Hematopoietic multipotent progenitor cell treated with erythropoietin and hydrocortisone succinate and interleukin-3 and kit ligand, for 17 days (in vitro differentiated cells): Measurements from ENCODE around the gene ALDH1L1.

ENCODE experiments used
- DNase-seq: peaks from one replicate; pipeline ENCODE4 v3.0.0-alpha.2; 2015; ENCODE audit warnings: low spot score

ALDH1L1 gene

GRCh38 chr3:126154391-126155279 is 25.8 kb downstream of the ALDH1L1 start:
- no peak for DNase-seq

- no peak for DNase-seq
Measured at GRCh38 chr3:126153695-126154360, 26.6 kb downstream of the ALDH1L1 start.

- no peak for DNase-seq
Measured at GRCh38 chr3:126152901-126153694, 27.3 kb downstream of the ALDH1L1 start.

GRCh38 chr3:126152458-126152857 is 27.9 kb downstream of the ALDH1L1 start:
- no peak for DNase-seq

- no peak for DNase-seq
Measured at GRCh38 chr3:126151562-126152302, 28.7 kb downstream of the ALDH1L1 start.

- DNase-seq: no peak
Measured at GRCh38 chr3:126149960-126150515, 30.3 kb downstream of the ALDH1L1 start.

- no peak for DNase-seq
Measured at GRCh38 chr3:126149256-126149902, 31.0 kb downstream of the ALDH1L1 start.

- no peak for DNase-seq
Measured at GRCh38 chr3:126147932-126148683, 32.3 kb downstream of the ALDH1L1 start.

- no peak for DNase-seq
Measured at GRCh38 chr3:126147147-126147931, 33.0 kb downstream of the ALDH1L1 start.

GRCh38 chr3:126146525-126147146 is 33.8 kb downstream of the ALDH1L1 start:
- no peak for DNase-seq

- no peak for DNase-seq
Measured at GRCh38 chr3:126146034-126146433, 34.4 kb downstream of the ALDH1L1 start.

GRCh38 chr3:126142652-126143051 is 37.7 kb downstream of the ALDH1L1 start:
- no peak for DNase-seq

GRCh38 chr3:126137490-126138130 is 42.8 kb downstream of the ALDH1L1 start:
- no peak for DNase-seq

- DNase-seq: no peak
Measured at GRCh38 chr3:126136428-126137220, 43.8 kb downstream of the ALDH1L1 start.

GRCh38 chr3:126135406-126136076 is 44.8 kb downstream of the ALDH1L1 start:
- no peak for DNase-seq

- no peak for DNase-seq
Measured at GRCh38 chr3:126135071-126135405, 45.3 kb downstream of the ALDH1L1 start.
